Epithelial cell of esophagus (primary cell): ENCODE data around the gene NUP50.

ENCODE experiments used
- DNase-seq: peaks from one replicate; pipeline ENCODE4 v3.0.0; 2010; ENCODE audit warnings: low read depth
- H3K4me3 ChIP-seq: 2 replicates; pipeline ENCODE4 v1.5.1; 2011; ENCODE audit warnings: mild to moderate bottlenecking, low read length, control low read depth
- TF ChIP-seq, protein P1 (sequence below): IDR thresholded peaks from 2 replicates; pipeline ENCODE4 v1.5.1; 2011; ENCODE audit warnings: low read depth, mild to moderate bottlenecking, low read length, control low read depth, inconsistent platforms; ENCODE audit not compliant: insufficient read depth; ENCODE audit errors: missing control alignments

Gene NUP50

DNA sequence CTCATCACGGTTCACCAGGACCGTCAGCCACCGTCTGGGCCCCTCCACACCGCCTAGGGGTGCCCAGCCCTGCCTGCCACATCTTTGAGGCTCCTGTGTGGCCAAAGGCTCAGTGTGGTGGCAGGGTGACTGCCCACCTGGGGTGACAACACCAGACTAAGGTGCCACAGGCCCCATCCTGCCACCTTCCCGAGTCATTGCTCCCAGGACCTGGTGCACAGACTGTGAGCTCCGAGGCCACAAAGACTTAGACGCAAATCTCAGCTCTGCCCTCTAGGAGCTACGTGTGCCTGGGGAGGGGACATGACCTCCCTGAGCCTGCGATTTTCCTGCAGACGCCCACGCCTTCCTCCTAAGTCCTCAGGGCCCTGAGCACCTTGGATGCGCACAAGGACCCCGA is 40.5 kb downstream of the NUP50 start:
- TF ChIP-seq, protein P1, sequence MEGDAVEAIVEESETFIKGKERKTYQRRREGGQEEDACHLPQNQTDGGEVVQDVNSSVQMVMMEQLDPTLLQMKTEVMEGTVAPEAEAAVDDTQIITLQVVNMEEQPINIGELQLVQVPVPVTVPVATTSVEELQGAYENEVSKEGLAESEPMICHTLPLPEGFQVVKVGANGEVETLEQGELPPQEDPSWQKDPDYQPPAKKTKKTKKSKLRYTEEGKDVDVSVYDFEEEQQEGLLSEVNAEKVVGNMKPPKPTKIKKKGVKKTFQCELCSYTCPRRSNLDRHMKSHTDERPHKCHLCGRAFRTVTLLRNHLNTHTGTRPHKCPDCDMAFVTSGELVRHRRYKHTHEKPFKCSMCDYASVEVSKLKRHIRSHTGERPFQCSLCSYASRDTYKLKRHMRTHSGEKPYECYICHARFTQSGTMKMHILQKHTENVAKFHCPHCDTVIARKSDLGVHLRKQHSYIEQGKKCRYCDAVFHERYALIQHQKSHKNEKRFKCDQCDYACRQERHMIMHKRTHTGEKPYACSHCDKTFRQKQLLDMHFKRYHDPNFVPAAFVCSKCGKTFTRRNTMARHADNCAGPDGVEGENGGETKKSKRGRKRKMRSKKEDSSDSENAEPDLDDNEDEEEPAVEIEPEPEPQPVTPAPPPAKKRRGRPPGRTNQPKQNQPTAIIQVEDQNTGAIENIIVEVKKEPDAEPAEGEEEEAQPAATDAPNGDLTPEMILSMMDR, result no peak
- H3K4me3 ChIP-seq, result no peak overlapping the region

DNA sequence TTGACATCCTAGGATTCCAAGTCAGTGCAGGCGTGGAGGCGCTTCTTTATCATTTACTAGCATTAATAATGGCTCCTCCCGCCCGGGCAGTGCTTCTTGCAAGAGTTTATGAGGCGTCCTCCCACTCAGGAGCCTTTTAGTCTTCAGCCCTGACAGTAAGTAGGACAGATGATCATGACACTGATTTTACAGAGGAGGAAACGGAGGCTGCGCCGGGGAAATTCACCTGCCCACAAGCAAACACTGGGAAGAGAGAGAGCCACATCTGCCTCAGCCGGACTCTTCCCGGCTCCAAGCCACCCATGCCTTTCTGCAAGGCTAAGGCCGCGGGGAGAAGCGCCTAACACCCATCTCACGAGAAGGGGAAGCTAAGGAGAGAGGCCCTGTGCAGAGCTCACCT is 41.1 kb downstream of the NUP50 start:
- DNase-seq, result no peak
- H3K4me3 ChIP-seq, result no peak overlapping the region
- TF ChIP-seq, protein P1, result no peak

More for the DNA sequence above, 40.5 kb downstream of the NUP50 start:
- DNase-seq, result no peak

DNA sequence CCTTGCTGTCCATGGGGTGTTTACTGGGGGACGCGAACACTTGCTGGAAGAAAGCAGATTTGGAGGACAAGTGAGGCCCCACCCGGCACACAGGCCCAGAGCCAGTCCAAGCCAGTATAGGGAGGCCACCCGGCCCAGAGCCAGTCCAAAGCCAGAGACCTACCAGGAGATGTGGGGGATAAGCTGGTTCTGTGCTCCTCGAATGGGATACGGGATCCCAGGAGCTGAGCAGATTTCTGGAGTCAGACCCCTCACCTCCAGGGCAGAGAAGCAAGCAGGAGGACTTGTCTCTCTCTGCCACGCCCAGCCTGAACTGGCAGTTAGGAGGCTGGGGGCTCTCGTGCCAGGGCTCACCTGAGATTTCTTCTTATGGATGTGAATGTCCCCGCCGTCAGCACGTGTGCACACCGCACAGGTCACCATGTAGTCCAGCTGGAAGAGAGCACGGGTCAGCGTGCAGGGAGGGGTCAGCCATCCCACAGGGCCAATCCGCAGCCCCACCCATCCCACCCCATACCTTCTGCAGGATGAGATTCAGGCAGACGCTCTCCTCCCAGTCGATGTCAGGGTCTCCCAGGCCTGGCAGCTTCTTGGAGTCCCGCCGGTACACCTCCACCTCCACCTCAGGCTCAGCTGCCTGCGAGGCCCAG is 41.7 kb downstream of the NUP50 start:
- no peak overlapping the region for H3K4me3 ChIP-seq
- TF ChIP-seq, protein P1, result no peak

DNA sequence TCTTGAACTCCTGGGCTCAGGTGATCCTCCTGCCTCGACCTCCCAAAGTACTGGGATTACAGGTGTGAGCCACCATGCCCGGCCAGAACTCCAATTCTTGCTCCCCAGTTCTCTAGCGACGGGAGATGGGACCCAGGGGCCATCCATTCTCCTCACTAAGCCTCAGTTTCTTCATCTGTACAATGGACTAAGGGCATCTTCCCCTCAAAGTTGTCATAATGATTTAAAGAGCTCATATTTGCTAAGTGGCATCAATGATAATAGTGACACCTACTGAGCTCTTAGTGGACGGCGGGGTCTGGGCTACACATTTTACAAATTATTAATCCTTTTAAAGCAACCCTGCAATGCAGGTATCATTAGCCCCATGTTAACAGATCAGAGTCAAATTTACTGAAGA is 42.5 kb downstream of the NUP50 start:
- TF ChIP-seq, protein P1, result no peak
- DNase-seq, result no peak
- H3K4me3 ChIP-seq, result no peak overlapping the region

More for the DNA sequence above, 41.7 kb downstream of the NUP50 start:
- no peak for DNase-seq

DNA sequence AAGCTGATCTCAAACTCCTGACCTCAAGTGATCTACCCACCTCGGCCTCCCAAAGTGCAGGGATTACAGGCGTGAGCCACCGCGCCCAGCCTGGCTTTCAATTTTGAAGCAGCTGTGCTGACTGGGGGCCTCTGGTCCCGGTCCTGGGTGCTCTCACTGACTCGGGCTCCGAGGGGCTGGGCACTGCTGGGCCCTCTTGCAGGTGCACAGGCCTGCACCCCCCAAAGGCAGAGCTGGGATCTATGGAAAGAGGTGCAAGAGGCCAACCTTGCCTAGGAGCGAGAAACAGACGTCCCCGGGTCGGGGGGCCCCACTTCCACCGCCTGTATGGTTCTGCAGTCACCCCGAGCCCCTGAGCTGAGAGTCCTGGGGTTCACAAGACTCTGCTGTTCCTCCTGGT is 43.8 kb downstream of the NUP50 start:
- no peak overlapping the region for H3K4me3 ChIP-seq
- no peak for DNase-seq
- TF ChIP-seq, protein P1, result no peak

DNA sequence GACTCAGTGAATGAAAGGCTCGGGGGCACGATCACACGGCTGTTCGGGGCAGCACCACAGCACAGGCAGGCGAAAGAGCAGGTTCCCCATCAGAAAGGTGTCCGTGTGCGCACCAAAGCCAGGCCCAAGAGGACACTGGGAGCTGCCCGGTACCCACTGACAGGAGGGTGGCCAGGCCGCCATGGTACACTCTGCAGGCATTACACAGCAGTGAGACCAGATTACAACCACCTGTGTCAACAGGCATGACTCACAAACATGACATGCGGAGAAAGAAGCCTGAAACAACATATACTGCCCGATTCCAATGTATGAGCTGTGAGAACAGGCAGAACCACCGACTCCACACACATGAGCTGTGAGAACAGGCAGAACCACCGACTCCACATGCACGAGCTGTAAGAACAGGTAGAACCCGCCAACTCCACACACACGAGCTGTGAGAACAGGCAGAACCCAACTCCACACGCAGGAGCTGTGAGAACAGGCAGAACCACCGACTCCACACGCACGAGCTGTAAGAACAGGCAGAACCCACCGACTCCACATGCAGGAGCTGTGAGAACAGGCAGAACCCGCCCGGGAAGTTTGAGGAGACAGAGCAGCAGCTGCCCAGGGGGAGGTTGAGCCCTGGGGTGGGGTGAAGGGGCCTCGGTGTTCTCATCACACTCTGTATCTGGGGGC is 44.4 kb downstream of the NUP50 start:
- TF ChIP-seq, protein P1, result no peak
- H3K4me3 ChIP-seq, result no peak overlapping the region
- peak; percentile 94 for DNase-seq

DNA sequence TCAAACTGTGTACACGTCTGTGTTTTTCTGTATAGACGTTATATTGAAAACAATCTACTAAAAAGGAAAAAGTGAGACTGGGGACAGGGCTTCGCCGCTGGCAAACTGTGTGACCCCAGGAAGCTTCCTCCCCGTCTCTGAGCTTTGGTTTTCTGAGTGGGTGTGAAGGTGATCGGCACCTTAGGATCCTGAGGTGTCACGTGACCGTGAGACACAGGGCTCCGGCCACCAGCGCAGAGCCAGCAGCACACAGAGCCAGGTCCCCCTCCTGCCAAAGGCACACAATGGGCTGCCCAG is 44.9 kb downstream of the NUP50 start:
- DNase-seq, result no peak
- no peak overlapping the region for H3K4me3 ChIP-seq
- TF ChIP-seq, protein P1, result no peak
